Measurements from ENCODE around the gene PHACTR4. TPM values are rescaled to one million over a fixed set of nuclear protein-coding genes. Genes with fewer than 3 reads are reported as not detected.

The PHACTR4 gene
- total and polyA plus RNA-seq, 9 of the 15 experiments (the other 6 are each of a cell fraction or from before 2014, with no cell fraction given): 6.4 to 43.6 (median 14.2) TPM

GRCh38 chr1:28510273-28510969 lies 140.9 kb downstream of the PHACTR4 start (continued):
- no peak for TF ChIP-seq FOS (IDR thresholded peaks at IDR 0.05; ENCODE audit: extremely low read depth, insufficient read length)
- TF ChIP-seq RREB1 (CRISPR knock-in tag; IDR thresholded peaks at IDR 0.05): peak; percentile 36; the same call in 1 of the 2 replicates
- TF ChIP-seq SNIP1 (IDR thresholded peaks at IDR 0.05; ENCODE audit: low read depth): no peak
- 0 out of 2 replicates have a peak, but pooled peaks have one; percentile 8 for TF ChIP-seq CXXC5 (CRISPR knock-in tag; IDR thresholded peaks at IDR 0.05)
- no peak for TF ChIP-seq ZNF280A (IDR thresholded peaks at IDR 0.05; ENCODE audit: low read depth, partially characterized antibody)
- peak; percentile 43 for TF ChIP-seq PCBP2 (IDR thresholded peaks at IDR 0.05; ENCODE audit: low read depth, low read length, poor library complexity, severe bottlenecking)
- peak; percentile 94 for TF ChIP-seq HNRNPUL1 (IDR thresholded peaks at IDR 0.05; ENCODE audit: low read length)
- peak; percentile 98 for TF ChIP-seq EWSR1 (IDR thresholded peaks at IDR 0.05; ENCODE audit: borderline replicate concordance, low read depth, partially characterized antibody)
- TF ChIP-seq CHD2 (IDR thresholded peaks at IDR 0.05; ENCODE audit: low read depth, low read length): peak; percentile 65
- peak; percentile 45; the same call in 1 of the 2 replicates for TF ChIP-seq MEF2A (IDR thresholded peaks at IDR 0.05; ENCODE audit: control insufficient read depth, low read depth, low read length)
- peak; percentile 63 for TF ChIP-seq ZNF347 (CRISPR knock-in tag; IDR thresholded peaks at IDR 0.05; ENCODE audit: low read depth)
- TF ChIP-seq RBFOX2 (IDR thresholded peaks at IDR 0.05; ENCODE audit: low read depth, low read length): peak; percentile 76
- TF ChIP-seq ZNF696 (CRISPR knock-in tag; conservative IDR thresholded peaks at IDR 0.05): peak; percentile 89
- TF ChIP-seq L3MBTL2 (IDR thresholded peaks at IDR 0.05): no peak
- peak; percentile 89; the same call in 1 of the 2 replicates for TF ChIP-seq E2F5 (CRISPR knock-in tag; IDR thresholded peaks at IDR 0.05)
- TF ChIP-seq ZFP30 (CRISPR knock-in tag; IDR thresholded peaks at IDR 0.05; ENCODE audit: borderline replicate concordance): peak; percentile 73; the same call in 1 of the 2 replicates
- peak; percentile 81 for TF ChIP-seq ZFPM2 (CRISPR knock-in tag; IDR thresholded peaks at IDR 0.05)
- TF ChIP-seq PYGO2 (tag; IDR thresholded peaks at IDR 0.05): 0 out of 2 replicates have a peak, but pooled peaks have one; percentile 35
- no peak for TF ChIP-seq BMI1 (IDR thresholded peaks at IDR 0.05; ENCODE audit: low read length)

Measured in K562 (cell line).